ENCODE measurements around the gene TLE2. TPM values are rescaled to one million over a fixed set of nuclear protein-coding genes. Genes with fewer than 3 reads are reported as not detected.

TLE2 gene
- total RNA-seq, 2 donors from 2014 or later: 46.7 to 154 TPM

DNA sequence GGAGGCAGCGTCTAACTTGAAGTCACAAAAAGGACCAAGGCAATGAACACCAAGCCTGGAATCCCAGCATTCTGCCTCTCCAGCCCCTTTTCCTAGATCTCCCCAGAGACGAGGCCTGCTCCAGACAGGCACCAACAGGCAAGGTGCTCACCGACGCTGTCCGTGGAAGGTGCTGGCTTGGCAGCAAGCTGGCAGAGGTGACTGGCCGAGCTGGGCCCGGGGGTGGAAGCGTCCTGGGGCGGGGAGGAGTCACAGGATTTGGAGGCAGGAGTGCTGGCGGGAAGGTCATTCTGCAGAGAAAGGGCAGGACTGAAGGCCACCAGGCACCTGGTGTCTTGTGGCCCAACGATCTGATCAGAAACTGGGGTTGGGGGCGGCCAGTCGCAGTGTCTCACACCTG lies 18.2 kb downstream of the TLE2 start:
- ATAC-seq (ENCODE audit: insufficient number of reproducible peaks, low FRiP score, low read depth) (no peak), DNase-seq (ENCODE audit: low spot score) (no peak)
- no peak overlapping the region for H3K4me3 ChIP-seq
- no peaks in the 10 kb centered on the region for H3K4me1 ChIP-seq (ENCODE audit: control insufficient read depth in 1 of 2, low read depth in 2 of 2)
- no peaks in the 10 kb centered on the region for H3K9me3 ChIP-seq
- H3K36me3 ChIP-seq: no peaks in the 10 kb centered on the region
- TF ChIP-seq, protein P1, sequence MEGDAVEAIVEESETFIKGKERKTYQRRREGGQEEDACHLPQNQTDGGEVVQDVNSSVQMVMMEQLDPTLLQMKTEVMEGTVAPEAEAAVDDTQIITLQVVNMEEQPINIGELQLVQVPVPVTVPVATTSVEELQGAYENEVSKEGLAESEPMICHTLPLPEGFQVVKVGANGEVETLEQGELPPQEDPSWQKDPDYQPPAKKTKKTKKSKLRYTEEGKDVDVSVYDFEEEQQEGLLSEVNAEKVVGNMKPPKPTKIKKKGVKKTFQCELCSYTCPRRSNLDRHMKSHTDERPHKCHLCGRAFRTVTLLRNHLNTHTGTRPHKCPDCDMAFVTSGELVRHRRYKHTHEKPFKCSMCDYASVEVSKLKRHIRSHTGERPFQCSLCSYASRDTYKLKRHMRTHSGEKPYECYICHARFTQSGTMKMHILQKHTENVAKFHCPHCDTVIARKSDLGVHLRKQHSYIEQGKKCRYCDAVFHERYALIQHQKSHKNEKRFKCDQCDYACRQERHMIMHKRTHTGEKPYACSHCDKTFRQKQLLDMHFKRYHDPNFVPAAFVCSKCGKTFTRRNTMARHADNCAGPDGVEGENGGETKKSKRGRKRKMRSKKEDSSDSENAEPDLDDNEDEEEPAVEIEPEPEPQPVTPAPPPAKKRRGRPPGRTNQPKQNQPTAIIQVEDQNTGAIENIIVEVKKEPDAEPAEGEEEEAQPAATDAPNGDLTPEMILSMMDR (IDR thresholded peaks at IDR 0.05): no peak
- H3K27ac ChIP-seq: no peak overlapping the region
- no peaks in the 10 kb centered on the region for H3K27me3 ChIP-seq (replicated peaks; ENCODE audit: insufficient read depth)

DNA sequence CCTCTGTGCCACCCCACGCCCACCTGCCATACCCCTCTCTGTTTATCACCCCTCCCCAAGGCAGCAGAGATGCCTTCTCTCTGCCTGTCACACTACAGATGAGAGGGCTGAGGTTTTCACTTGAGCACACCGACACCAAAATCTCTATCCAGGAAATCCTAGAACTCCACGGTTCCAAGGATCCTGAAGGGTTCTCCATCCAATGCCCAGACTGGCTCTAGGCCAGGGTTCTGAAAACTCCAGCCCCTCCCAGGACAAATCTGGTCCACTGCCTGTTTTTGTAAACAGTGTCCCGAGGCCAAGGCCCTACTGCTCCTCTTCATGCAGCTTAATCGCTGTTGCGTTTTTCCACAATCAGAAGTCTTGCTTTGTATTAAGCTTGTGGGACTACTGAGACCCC lies 20.1 kb downstream of the TLE2 start:
- Histone ChIP-seq H3K36me3 (no peaks in the 10 kb centered on the region), H3K27me3 (replicated peaks; ENCODE audit: insufficient read depth) (no peaks in the 10 kb centered on the region), H3K27ac (no peak overlapping the region), H3K9me3 (no peaks in the 10 kb centered on the region), H3K4me1 (ENCODE audit: control insufficient read depth in 1 of 2, low read depth in 2 of 2) (no peaks in the 10 kb centered on the region), H3K4me3 (no peak overlapping the region)
- ATAC-seq (ENCODE audit: insufficient number of reproducible peaks, low FRiP score, low read depth) (no peak), DNase-seq (ENCODE audit: low spot score) (no peak)
- TF ChIP-seq, protein P1 (IDR thresholded peaks at IDR 0.05): no peak

DNA sequence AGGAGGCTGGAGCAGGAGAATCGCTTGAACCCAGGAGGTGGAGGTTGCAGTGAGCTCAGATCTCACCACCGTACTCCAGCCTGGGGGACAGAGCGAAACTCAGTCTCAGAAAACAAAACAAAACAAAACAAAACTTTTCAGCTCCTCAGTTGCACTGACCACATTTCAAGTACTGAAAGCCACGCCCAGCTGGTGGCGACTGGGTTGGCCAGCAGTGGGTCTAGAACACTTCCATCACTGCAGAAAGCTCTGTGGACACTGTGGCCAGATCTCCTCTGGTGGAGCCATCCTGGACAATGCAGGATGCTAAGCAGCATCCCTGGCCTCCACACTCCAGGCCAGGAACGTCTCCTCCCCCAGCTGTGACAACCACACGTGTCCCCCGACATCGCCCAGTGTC lies 21.1 kb downstream of the TLE2 start:
- Histone ChIP-seq H3K4me1 (ENCODE audit: control insufficient read depth in 1 of 2, low read depth in 2 of 2) (no peaks in the 10 kb centered on the region), H3K27me3 (replicated peaks; ENCODE audit: insufficient read depth) (no peaks in the 10 kb centered on the region), H3K36me3 (no peaks in the 10 kb centered on the region), H3K9me3 (no peaks in the 10 kb centered on the region), H3K27ac (no peak overlapping the region), H3K4me3 (no peak overlapping the region)
- DNase-seq (ENCODE audit: low spot score) (no peak), ATAC-seq (ENCODE audit: insufficient number of reproducible peaks, low FRiP score, low read depth) (no peak)
- TF ChIP-seq, protein P1 (IDR thresholded peaks at IDR 0.05): no peak

DNA sequence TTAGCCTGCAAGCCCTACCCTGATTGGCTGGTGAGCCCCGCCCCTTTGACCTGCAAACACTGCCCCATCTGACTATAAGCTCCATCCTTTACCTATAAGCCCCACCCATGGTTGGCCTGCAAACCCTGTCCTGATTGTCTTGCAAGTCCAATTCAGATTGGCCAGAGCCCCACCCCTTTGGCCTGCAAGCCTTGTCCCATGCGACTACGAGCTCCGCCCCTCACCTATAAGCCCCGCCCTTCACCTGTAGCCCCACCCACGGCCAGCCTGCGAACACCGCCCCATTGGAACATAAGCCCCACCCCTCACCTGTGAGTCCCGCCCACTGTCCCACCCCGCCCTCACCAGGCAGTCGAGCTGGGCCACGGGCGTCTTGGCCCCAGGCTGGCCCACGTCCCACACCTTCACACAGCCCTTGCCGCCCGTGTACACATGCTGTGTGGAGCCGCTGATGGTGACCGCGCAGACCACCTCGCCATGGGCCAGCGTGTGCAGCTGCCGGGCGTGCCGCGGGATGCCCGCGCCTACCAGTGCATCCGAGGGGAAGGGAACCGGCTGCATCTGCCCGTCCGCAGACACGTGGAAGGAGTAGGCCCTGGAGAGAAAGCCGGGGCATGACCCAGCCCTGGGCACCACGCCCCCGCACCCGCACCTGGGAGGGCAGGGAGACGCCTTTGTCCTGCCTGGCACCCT lies 22.9 kb downstream of the TLE2 start:
- Histone ChIP-seq H3K4me1 (ENCODE audit: control insufficient read depth in 1 of 2, low read depth in 2 of 2) (no peaks in the 10 kb centered on the region), H3K9me3 (no peaks in the 10 kb centered on the region), H3K27me3 (replicated peaks; ENCODE audit: insufficient read depth) (no peaks in the 10 kb centered on the region), H3K27ac (no peak overlapping the region), H3K4me3 (no peak overlapping the region), H3K36me3 (no peaks in the 10 kb centered on the region)
- no peak for ATAC-seq (ENCODE audit: insufficient number of reproducible peaks, low FRiP score, low read depth)
- TF ChIP-seq, protein P1 (IDR thresholded peaks at IDR 0.05): no peak
- DNase-seq (ENCODE audit: low spot score): no peak

DNA sequence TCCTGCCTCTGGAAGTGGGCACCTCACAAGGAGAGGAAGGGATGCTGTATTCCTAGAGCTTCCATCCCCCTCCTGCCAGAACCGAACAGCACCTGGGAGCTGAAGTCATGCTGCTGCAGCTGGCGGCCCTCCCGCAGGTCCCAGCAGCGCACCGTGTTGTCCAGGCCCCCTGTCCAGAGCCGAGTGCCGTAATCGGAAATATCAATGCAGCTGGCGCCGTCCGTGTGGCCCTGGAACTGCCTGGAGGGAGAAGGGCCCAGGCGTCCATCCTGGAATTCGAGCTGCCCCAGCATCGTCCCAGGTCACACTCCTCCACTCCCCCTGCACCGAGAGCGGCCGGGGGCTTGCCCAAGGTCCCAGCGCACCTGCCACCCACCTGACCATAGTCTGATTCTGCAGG lies 23.7 kb downstream of the TLE2 start:
- ATAC-seq (ENCODE audit: insufficient number of reproducible peaks, low FRiP score, low read depth) (no peak), DNase-seq (ENCODE audit: low spot score) (no peak)
- H3K4me1 ChIP-seq (ENCODE audit: control insufficient read depth in 1 of 2, low read depth in 2 of 2): no peaks in the 10 kb centered on the region
- no peaks in the 10 kb centered on the region for H3K9me3 ChIP-seq
- no peak overlapping the region for H3K4me3 ChIP-seq
- H3K36me3 ChIP-seq: no peaks in the 10 kb centered on the region
- TF ChIP-seq, protein P1 (IDR thresholded peaks at IDR 0.05): no peak
- H3K27ac ChIP-seq: no peak overlapping the region
- H3K27me3 ChIP-seq (replicated peaks; ENCODE audit: insufficient read depth): no peaks in the 10 kb centered on the region
